Epithelial cell of proximal tubule (primary cell): ENCODE results near the gene GLS. TPM values are rescaled to one million over a fixed set of nuclear protein-coding genes. Genes with fewer than 3 reads are reported as not detected.
"Not testable (repeated sequence)": the region's sequence is repeated elsewhere in the genome, so short reads cannot be mapped to it uniquely, and the experiment has no call there.

Experiments used
- DNase-seq: peaks from one replicate; pipeline ENCODE4 v3.0.0-alpha.2; 2011; ENCODE audit warnings: low read depth
- H3K4me3 ChIP-seq: 2 replicates; pipeline ENCODE4 v1.5.1; 2011; ENCODE audit warnings: low read depth, mild to moderate bottlenecking, low read length
- total RNA-seq: library from RNA; depleted of rRNA; stranded (reverse); fragments of >200 nt; gene quantifications from 2 replicates; pipeline ENCODE4 v1.2.3, GENCODE V29; 2015
- TF ChIP-seq, protein P1 (sequence below): conservative IDR thresholded peaks from 2 replicates; pipeline ENCODE4 v1.5.1; 2012; ENCODE audit warnings: low read depth, mild to moderate bottlenecking, low read length

The GLS gene
- total RNA-seq, 1 donor from 2014 or later, result 246 TPM

DNA sequence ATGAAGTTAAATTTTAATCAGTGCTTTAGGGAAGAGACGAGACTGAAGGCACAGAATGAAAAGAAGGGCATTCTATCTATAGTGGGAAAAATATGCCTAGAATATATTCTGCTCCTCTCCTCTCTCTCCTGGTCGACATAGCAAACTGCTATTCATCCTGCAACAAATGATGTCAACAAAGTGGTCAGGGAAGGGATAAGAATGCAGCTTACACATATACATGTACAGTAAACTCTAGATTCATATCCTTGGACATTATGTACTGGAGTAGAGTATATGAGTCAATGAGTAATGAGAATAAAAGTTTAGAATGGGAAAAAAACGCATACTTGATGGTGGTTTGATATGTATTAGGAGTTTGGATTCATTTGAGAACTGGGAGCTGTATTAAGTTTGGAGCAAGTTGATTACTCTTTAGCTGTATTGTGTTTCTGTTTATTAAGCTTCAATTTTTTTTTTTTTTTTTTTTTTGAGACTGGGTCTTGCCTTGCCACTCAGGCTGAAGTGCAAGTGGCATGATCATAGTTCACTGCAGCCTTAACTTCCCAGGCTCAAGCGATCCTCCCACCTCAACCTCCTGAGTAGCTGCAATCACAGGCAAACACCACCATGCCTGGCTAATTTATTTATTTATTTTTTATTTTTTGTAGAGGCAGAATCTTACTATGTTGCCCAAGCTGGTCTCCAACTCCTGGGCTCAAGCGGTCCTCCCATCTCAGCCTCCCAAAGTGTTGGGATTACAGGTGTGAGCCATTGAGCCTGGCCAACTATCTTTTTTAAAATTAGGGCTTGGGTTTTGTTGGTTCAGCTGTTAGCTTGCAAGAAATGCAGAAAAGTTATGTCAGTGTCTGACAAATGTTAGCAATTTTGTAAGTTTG, 79.5 kb downstream of the GLS start:
- H3K4me3 ChIP-seq, result no peak overlapping the region
- DNase-seq, result no peak
- TF ChIP-seq, protein P1, sequence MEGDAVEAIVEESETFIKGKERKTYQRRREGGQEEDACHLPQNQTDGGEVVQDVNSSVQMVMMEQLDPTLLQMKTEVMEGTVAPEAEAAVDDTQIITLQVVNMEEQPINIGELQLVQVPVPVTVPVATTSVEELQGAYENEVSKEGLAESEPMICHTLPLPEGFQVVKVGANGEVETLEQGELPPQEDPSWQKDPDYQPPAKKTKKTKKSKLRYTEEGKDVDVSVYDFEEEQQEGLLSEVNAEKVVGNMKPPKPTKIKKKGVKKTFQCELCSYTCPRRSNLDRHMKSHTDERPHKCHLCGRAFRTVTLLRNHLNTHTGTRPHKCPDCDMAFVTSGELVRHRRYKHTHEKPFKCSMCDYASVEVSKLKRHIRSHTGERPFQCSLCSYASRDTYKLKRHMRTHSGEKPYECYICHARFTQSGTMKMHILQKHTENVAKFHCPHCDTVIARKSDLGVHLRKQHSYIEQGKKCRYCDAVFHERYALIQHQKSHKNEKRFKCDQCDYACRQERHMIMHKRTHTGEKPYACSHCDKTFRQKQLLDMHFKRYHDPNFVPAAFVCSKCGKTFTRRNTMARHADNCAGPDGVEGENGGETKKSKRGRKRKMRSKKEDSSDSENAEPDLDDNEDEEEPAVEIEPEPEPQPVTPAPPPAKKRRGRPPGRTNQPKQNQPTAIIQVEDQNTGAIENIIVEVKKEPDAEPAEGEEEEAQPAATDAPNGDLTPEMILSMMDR, result no peak

DNA sequence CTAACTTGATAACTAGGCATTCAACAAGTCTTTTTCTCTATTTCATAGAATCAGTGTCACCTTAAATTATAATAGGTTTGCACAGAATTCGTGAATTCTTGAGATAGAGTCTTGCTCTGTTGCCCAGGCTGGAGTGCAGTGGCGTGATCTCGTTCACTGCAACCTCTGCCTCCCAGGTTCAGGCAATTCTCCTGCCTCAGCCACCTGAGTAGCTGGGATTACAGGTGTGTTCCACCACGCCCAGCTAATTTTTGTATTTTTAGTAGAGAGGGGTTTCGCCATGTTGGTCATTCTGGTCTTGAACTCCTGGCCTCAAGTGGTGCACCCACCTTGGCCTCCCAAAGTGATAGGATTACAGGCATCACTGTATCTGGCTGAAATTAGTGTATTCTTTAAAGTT, 80.5 kb downstream of the GLS start:
- not testable (repeated sequence) for DNase-seq, H3K4me3 ChIP-seq

DNA sequence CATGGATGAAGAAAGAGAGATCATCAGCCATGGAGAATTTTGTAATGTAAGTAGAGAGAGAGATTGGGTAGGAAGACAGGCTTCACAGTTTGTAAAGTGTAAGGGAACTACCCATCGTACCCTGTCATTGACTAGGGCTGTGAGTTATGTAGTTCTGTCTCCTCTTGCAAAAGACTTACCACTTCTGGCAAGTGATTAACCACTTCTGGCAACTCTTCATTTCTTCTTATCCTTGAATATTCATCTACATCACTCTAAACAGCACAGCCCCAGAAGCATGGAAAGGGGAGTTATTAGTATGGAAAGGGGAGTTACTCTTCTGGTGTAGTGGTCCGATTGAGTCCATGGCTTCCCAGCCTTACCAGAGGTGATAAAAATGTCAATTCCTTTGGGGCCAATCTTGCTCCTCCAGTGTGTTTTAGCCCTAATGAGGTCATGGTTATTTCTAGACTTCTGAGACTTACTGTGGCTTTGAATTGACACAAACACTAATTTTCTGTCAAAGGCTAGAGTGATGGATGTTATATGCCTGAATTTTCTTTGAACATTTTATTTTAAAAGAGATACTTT, 81.4 kb downstream of the GLS start:
- no peak overlapping the region for H3K4me3 ChIP-seq
- TF ChIP-seq, protein P1, result no peak
- DNase-seq, result no peak

DNA sequence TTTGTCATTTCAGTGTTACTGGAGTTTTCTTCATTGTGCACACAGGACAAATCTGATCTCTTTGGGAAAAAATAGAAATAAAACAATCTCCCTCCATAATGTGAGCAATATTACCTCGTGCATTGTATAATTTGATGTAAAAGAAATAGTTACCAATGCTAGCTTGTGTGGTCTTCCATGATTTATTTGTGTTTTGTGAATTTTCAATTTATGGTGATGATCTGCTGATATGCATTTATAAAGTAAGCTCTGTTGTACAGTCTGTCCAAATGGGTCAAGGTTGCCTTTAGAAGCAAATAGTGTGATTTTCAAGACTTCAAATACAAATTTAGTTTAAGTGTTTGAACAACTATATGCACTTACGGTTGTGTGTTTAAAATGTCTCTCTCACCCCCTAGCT, 82.5 kb downstream of the GLS start:
- DNase-seq, result no peak
- no peak overlapping the region for H3K4me3 ChIP-seq
- TF ChIP-seq, protein P1, result no peak

DNA sequence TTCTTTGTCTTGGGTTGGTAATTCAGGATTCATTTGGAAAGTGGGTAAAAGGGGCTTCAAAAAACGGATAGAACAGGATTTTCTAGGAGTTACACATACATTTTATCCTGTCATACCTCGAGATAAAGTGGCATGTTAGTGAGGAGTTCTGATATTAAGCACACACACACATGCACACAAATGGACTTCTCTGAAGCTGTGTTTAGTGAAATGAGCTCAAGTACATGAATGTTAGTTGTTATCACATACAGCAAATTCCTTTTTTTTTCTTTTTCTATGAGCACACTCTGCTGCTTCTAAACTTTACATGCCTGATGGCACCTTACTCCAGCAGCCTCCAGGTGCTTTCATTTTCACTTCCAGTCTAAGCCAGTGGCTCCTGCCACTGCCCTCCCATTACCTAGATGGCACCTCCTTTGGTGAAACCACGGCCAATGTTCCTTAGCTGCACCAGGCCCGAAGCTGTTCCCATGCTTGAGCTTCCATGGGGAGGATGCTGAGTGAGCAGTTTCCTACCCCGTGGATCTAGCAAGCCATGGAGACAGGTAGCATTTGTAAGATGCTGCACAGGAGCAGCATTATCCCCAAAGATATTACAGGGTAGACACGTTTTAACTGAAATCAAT, 83.7 kb downstream of the GLS start:
- no peak overlapping the region for H3K4me3 ChIP-seq
- TF ChIP-seq, protein P1, result no peak
- DNase-seq, result no peak

DNA sequence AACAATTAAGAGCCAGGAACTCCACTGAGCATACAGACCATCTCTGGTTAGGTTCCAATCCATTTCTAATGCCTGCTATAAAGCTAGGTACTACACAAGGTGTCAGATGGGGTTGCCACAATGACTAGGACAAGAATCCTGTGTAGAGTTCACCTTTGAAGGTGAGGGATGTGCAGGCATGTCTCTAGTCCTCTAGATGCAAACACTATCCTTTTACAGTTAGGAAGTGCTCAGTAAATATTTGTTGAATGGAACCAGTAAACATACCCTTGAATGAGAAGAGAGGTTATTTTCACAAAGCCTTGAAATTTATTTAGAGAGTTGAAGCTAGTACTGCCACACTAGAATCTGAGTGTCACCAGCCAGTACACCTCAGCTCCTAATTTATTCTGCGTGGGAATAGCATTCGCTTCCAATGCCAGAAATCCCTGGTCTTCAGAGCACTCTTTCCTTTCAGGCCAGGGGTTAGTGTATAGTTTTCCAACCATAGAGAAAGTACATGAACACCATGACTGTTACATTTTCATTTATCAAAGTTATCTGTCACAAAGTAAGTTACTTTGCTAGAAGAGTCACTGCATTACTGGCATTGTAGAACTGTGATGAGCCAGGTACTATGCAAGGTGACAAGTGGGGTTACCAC, 85.1 kb downstream of the GLS start:
- H3K4me3 ChIP-seq, result no peak overlapping the region
- TF ChIP-seq, protein P1, result no peak
- DNase-seq, result no peak

DNA sequence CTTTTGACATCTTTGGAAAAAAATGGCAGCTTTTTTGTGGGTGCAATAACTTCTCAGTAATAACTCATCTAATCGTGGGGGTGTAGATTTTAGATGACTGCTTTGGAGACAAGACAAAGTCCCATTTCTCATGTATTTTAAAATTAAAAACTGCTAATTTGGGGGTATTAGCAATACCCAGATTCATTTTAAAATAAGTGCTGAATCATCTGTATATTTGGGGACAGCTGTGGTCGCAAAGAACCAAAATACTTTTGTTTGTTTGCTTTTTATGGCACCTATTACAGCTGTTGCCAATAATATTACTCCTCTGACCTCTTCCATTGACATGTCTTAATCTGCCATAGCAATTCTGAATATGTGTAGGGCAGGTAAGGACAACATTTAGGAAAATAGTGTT, 87.9 kb downstream of the GLS start:
- no peak for DNase-seq
- no peak overlapping the region for H3K4me3 ChIP-seq
- TF ChIP-seq, protein P1, result no peak
